Measurements from ENCODE around the gene MICAL3.

MICAL3 gene

GRCh38 chr22:17829695-17830042 lies 194.7 kb downstream of the MICAL3 start:
- no peak for DNase-seq

GRCh38 chr22:17828502-17829080 lies 195.8 kb downstream of the MICAL3 start:
- no peak for DNase-seq

GRCh38 chr22:17827466-17827865 lies 196.9 kb downstream of the MICAL3 start:
- no peak for DNase-seq

GRCh38 chr22:17825876-17826550 lies 198.3 kb downstream of the MICAL3 start:
- DNase-seq: no peak

GRCh38 chr22:17824457-17824856 lies 199.9 kb downstream of the MICAL3 start:
- DNase-seq: no peak

- DNase-seq: no peak
Measured at GRCh38 chr22:17823964-17824363, 200.4 kb downstream of the MICAL3 start.

GRCh38 chr22:17823226-17823625 lies 201.1 kb downstream of the MICAL3 start:
- DNase-seq: no peak

GRCh38 chr22:17822087-17822486 lies 202.3 kb downstream of the MICAL3 start:
- no peak for DNase-seq

- no peak for DNase-seq
Measured at GRCh38 chr22:17820879-17821439, 203.4 kb downstream of the MICAL3 start.

GRCh38 chr22:17818649-17819048 lies 205.7 kb downstream of the MICAL3 start:
- DNase-seq: no peak

- DNase-seq: no peak
Measured at GRCh38 chr22:17818180-17818579, 206.2 kb downstream of the MICAL3 start.

- no peak for DNase-seq
Measured at GRCh38 chr22:17817511-17818065, 206.8 kb downstream of the MICAL3 start.

GRCh38 chr22:17817079-17817478 lies 207.3 kb downstream of the MICAL3 start:
- DNase-seq: no peak

GRCh38 chr22:17816649-17817048 lies 207.7 kb downstream of the MICAL3 start:
- DNase-seq: no peak

- DNase-seq: no peak
Measured at GRCh38 chr22:17815703-17816254, 208.6 kb downstream of the MICAL3 start.

GRCh38 chr22:17814830-17815229 lies 209.5 kb downstream of the MICAL3 start:
- no peak for DNase-seq

GRCh38 chr22:17814084-17814483 lies 210.3 kb downstream of the MICAL3 start:
- no peak for DNase-seq

GRCh38 chr22:17811119-17811518 lies 213.2 kb downstream of the MICAL3 start:
- no peak for DNase-seq

GRCh38 chr22:17810570-17811116 lies 213.7 kb downstream of the MICAL3 start:
- DNase-seq: no peak

GRCh38 chr22:17808693-17809403 lies 215.5 kb downstream of the MICAL3 start:
- no peak for DNase-seq

GRCh38 chr22:17807578-17808410 lies 216.6 kb downstream of the MICAL3 start:
- DNase-seq: no peak

GRCh38 chr22:17807086-17807485 lies 217.3 kb downstream of the MICAL3 start:
- no peak for DNase-seq

Measured in activated CD4-positive, alpha-beta T cell treated with anti-CD3 and anti-CD28 coated beads, Interleukin-2, amount 50 U/mL, for 1 hour (primary cell).